ENCODE measurements around the gene ADAMTS15. TPM values are rescaled to one million over a fixed set of nuclear protein-coding genes. Genes with fewer than 3 reads are reported as not detected.

ADAMTS15 gene
- total RNA-seq, 4 donors from 2014 or later: 18.4 to 34.1 (median 24.9) TPM

DNA sequence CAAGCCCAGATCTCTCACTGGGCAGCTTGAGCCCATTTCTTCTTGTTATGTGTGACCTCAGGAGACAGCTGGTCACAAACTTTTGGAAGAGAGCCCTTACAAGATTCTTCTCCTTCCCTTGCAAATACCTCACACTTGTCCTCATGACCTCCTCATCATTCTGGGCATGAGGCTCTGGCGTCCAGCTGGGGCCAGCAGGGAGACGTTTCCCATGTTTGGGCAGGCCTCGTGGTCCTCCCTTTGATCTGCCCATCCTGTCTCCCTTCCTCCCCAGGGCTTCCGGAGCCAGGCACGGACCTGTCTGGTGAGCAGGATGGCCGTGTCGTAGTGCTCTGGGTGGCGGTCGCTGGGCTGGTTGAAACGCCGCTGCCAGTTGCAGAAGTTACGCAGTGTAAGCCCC is 29.7 kb upstream of the ADAMTS15 start:
- no peak overlapping the region for H3K27ac ChIP-seq
- H3K9me3 ChIP-seq: no peaks in the 10 kb centered on the region
- H3K36me3 ChIP-seq: peaks cover 0 to 9% (median 0%) of the 10 kb centered on the region in 3 donors
- H3K4me3 ChIP-seq: no peak overlapping the region
- H3K27me3 ChIP-seq: no peaks in the 10 kb centered on the region
- no peak for TF ChIP-seq CTCF (IDR thresholded peaks at IDR 0.05)
- no peak for TF ChIP-seq EP300 (IDR thresholded peaks at IDR 0.05)
- no peak for TF ChIP-seq POLR2A (IDR thresholded peaks at IDR 0.05)
- no peak for DNase-seq (ENCODE audit: low spot score in 2 of 2)
- H3K4me1 ChIP-seq: peaks cover 0 to 4% (median 0%) of the 10 kb centered on the region in 4 donors
- WGBS, 2 donors: 77 to 79% methylated on average over 12 of the region's 12 CpGs

DNA sequence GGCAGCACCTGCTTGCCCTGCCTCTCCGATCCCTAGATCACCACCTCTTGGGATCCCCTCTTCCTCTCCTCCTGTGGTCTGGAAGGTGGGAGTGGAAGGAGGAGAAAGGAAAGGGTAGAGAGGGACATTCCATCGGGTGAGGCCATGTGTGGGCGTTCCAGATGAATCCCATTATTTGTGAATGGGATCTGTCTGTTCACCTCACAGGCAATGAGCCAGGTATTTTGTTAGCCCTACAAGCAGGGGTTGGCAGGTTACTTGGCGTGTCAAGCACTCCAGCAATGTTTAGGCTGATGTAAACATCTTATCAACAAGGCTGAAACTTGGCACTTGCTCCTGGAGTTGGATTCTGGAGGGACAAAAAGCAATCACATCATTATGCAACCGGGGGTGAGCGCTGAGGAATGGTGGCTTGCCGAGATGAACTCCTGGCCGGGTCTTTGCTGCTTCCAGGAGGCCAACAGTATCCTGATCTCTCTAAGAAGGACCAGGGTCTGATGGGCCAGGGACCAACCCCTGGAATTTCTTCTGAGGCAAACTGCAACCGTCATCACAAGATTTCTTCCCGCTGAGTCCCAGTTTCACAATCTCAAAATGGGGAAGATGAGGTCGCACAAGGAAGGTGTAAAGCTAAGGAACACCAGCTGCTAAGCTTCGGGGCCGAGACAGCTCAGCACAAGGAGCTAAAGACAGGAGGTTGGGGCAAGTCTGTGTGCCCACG is 27.8 kb upstream of the ADAMTS15 start:
- TF ChIP-seq EP300 (IDR thresholded peaks at IDR 0.05) (no peak), CTCF (IDR thresholded peaks at IDR 0.05) (no peak), POLR2A (IDR thresholded peaks at IDR 0.05) (no peak)
- Histone ChIP-seq H3K27me3 (no peaks in the 10 kb centered on the region), H3K9me3 (no peaks in the 10 kb centered on the region), H3K36me3 (peaks cover 0 to 8% (median 0%) of the 10 kb centered on the region in 3 donors), H3K4me3 (no peak overlapping the region), H3K4me1 (peaks cover 0 to 4% (median 0%) of the 10 kb centered on the region in 4 donors), H3K27ac (no peak overlapping the region)
- 64 to 70% methylated on average over 14 of the region's 14 CpGs for WGBS, 2 donors
- no peak for DNase-seq (ENCODE audit: low spot score in 2 of 2)

DNA sequence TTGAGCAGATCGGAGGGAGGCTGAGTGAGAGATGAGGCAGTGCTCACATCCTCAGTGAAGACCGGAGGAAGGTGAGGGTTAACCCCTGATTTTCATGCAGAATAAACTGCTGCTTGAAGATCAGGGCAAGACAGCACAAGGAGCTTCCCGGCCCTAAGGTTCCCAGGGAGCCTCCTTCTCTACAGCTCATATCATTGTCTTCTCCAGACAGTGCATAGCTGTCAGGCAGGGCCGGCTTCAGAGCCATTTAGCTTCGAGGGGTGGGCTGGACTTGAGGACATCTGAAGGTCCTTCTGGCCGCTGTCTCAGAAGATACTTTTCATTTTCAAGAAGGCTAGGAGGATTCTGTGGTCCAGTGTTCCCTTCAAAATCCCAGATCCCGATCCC is 27.3 kb upstream of the ADAMTS15 start:
- Histone ChIP-seq H3K4me3 (no peak overlapping the region), H3K4me1 (peaks cover 0 to 4% (median 0%) of the 10 kb centered on the region in 4 donors), H3K27me3 (peaks cover 0 to under 1% of the 10 kb centered on the region in 2 donors), H3K36me3 (peaks cover 0 to 3% (median 0%) of the 10 kb centered on the region in 3 donors), H3K9me3 (no peaks in the 10 kb centered on the region), H3K27ac (no peak overlapping the region)
- DNase-seq (ENCODE audit: low spot score in 2 of 2): no peak
- TF ChIP-seq CTCF (IDR thresholded peaks at IDR 0.05): no peak
- TF ChIP-seq POLR2A (IDR thresholded peaks at IDR 0.05): no peak
- TF ChIP-seq EP300 (IDR thresholded peaks at IDR 0.05): no peak
- WGBS, 2 donors: 87 to 88% methylated on average over 7 of the region's 7 CpGs

DNA sequence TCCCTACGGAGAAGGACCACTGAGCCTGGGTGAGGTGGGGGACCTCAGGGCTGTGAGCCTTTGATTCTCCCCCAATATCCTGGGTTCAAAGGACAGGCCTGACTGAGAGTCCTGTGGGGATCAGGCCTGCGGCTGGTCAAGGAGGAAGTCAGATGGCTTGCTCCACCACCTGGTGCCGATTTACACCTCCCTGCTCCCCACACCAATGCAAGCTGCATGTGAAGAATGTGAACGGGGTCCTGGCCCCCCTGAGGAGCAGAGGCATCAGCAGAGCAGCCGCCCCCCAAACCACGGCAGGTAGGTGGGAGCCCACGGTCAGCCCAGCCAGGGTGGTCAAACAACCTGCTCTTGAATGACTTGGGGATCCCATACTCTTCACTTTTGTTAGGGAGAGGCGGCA is 26.7 kb upstream of the ADAMTS15 start:
- DNase-seq (ENCODE audit: low spot score in 2 of 2): no peak
- peaks cover 0 to 6% of the 10 kb centered on the region in 2 donors for H3K27me3 ChIP-seq
- H3K4me3 ChIP-seq: no peak overlapping the region
- no peak for TF ChIP-seq POLR2A (IDR thresholded peaks at IDR 0.05)
- no peak for TF ChIP-seq CTCF (IDR thresholded peaks at IDR 0.05)
- TF ChIP-seq EP300 (IDR thresholded peaks at IDR 0.05): no peak
- no peaks in the 10 kb centered on the region for H3K9me3 ChIP-seq
- H3K4me1 ChIP-seq: peaks cover 0 to 8% (median under 1%) of the 10 kb centered on the region in 4 donors
- no peaks in the 10 kb centered on the region for H3K36me3 ChIP-seq
- 85 to 92% methylated on average over 2 to 5 of the region's 8 CpGs for WGBS, 2 donors
- no peak overlapping the region for H3K27ac ChIP-seq

DNA sequence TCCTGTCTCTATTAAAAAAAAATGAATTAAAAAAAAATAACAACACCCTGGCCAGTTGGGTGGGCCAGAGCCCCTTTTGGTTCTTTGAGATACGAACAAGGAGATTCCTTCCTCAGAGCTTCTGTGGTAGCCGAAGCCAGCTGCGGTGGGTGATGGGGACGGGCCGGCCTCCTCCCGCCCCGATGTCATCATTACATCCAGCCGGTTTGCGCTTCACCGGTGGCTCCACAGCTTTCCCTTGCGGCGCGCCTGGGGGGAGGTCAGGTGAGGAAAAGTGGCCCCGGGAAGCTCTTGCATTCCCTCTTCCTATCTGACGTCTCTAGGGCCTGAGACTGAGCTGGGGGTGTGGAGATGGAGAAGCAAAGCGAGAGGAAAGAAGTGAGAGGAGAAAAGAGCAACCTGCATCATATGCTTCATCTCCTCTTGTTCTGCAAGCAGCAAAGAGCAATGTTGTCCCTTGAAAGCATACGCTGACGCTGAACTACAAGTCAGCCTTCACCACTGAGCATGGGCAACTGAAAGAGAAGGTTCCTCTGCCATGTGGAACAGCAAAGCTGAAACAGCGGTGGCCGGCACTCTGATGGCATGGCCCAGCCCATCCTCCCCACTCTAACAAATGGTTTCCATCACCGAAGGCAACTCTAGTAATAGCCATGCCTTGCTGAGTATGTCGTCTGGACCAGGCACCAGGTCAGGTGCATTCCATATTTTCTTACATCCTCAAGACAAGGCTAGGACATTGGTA is 26.0 kb upstream of the ADAMTS15 start:
- no peak overlapping the region for H3K4me3 ChIP-seq
- peaks cover 0 to 13% of the 10 kb centered on the region in 2 donors for H3K27me3 ChIP-seq
- peaks cover 0 to 15% (median 4%) of the 10 kb centered on the region in 4 donors for H3K4me1 ChIP-seq
- no peak overlapping the region for H3K27ac ChIP-seq
- no peaks in the 10 kb centered on the region for H3K36me3 ChIP-seq
- no peaks in the 10 kb centered on the region for H3K9me3 ChIP-seq
- WGBS, 2 donors: 91 to 93% methylated on average over 22 of the region's 22 CpGs
- TF ChIP-seq CTCF (IDR thresholded peaks at IDR 0.05): no peak
- DNase-seq (ENCODE audit: low spot score in 2 of 2): no peak

Measured in tibial nerve (tissue), 4 donors.